Measurements from ENCODE around the gene NGEF.
A peak's percentile ranks its signal among the peaks of the same experiment; 100 is the strongest.

NGEF gene

GRCh38 chr2:232898592-232899543 lies 114.2 kb downstream of the NGEF start:
- DNase-seq (ENCODE audit: low spot score) = peak; percentile 64

- DNase-seq (ENCODE audit: low spot score) = no peak
Observed at GRCh38 chr2:232897598-232898408, 115.3 kb downstream of the NGEF start.

GRCh38 chr2:232896720-232897597 lies 116.1 kb downstream of the NGEF start:
- DNase-seq (ENCODE audit: low spot score) = no peak

GRCh38 chr2:232896111-232896510 lies 116.9 kb downstream of the NGEF start:
- no peak for DNase-seq (ENCODE audit: low spot score)

- no peak for DNase-seq (ENCODE audit: low spot score)
Observed at GRCh38 chr2:232894746-232895145, 118.3 kb downstream of the NGEF start.

- no peak for DNase-seq (ENCODE audit: low spot score)
Observed at GRCh38 chr2:232894251-232894650, 118.8 kb downstream of the NGEF start.

GRCh38 chr2:232893834-232894233 lies 119.2 kb downstream of the NGEF start:
- DNase-seq (ENCODE audit: low spot score) = no peak

GRCh38 chr2:232892843-232893242 lies 120.2 kb downstream of the NGEF start:
- no peak for DNase-seq (ENCODE audit: low spot score)

- DNase-seq (ENCODE audit: low spot score) = no peak
Observed at GRCh38 chr2:232892221-232892620, 120.8 kb downstream of the NGEF start.

- peak; percentile 72 for DNase-seq (ENCODE audit: low spot score)
Observed at GRCh38 chr2:232891621-232892071, 121.4 kb downstream of the NGEF start.

GRCh38 chr2:232890896-232891601 lies 122.0 kb downstream of the NGEF start:
- DNase-seq (ENCODE audit: low spot score) = no peak

GRCh38 chr2:232890536-232890895 lies 122.5 kb downstream of the NGEF start:
- DNase-seq (ENCODE audit: low spot score) = no peak

- no peak for DNase-seq (ENCODE audit: low spot score)
Observed at GRCh38 chr2:232889876-232890401, 123.1 kb downstream of the NGEF start.

GRCh38 chr2:232888839-232889529 lies 124.1 kb downstream of the NGEF start:
- no peak for DNase-seq (ENCODE audit: low spot score)

- no peak for DNase-seq (ENCODE audit: low spot score)
Observed at GRCh38 chr2:232888099-232888836, 124.8 kb downstream of the NGEF start.

GRCh38 chr2:232887171-232887850 lies 125.7 kb downstream of the NGEF start:
- DNase-seq (ENCODE audit: low spot score) = no peak

- DNase-seq (ENCODE audit: low spot score) = no peak
Observed at GRCh38 chr2:232886632-232887031, 126.4 kb downstream of the NGEF start.

- no peak for DNase-seq (ENCODE audit: low spot score)
Observed at GRCh38 chr2:232886176-232886575, 126.9 kb downstream of the NGEF start.
